ENCODE data around the gene FLRT1.
"Not testable (repeated sequence)": the region's sequence is repeated elsewhere in the genome, so short reads cannot be mapped to it uniquely, and the experiment has no call there.

The FLRT1 gene

DNA sequence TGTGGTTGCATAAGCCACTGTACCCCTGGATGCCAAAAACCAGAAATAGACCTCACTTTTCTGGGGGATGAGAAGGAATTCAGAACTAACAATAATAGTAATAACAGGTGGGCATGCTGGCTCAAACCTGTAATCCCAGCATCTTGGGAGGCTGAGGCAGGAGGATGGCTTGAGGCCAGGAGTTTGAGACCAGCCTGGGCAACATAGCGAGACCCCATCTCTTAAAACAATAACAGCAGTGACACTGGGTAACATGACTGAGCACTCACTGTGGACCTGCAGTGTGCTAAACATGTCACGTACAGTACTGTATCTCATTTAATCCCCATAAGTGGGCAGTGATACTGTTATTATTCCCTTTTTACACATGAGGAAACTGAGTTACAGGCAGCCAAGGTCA, 10.0 kb downstream of the FLRT1 start:
- no peaks in the 10 kb centered on the region for H3K9me3 ChIP-seq
- H3K27ac ChIP-seq = no peak overlapping the region
- H3K4me1 ChIP-seq (ENCODE audit: control insufficient read depth in 1 of 2, insufficient read depth in 1 of 2, low read depth in 1 of 2, low read length in 1 of 2) = peaks cover 8 to 12% of the 10 kb centered on the region in 2 experiments
- H3K36me3 ChIP-seq = no peaks in the 10 kb centered on the region
- no peak for TF ChIP-seq CTCF (IDR thresholded peaks at IDR 0.05)
- no peaks in the 10 kb centered on the region for H3K27me3 ChIP-seq
- no peak overlapping the region for H3K4me3 ChIP-seq (ENCODE audit: low read depth in 1 of 2, low read length in 1 of 2)

DNA sequence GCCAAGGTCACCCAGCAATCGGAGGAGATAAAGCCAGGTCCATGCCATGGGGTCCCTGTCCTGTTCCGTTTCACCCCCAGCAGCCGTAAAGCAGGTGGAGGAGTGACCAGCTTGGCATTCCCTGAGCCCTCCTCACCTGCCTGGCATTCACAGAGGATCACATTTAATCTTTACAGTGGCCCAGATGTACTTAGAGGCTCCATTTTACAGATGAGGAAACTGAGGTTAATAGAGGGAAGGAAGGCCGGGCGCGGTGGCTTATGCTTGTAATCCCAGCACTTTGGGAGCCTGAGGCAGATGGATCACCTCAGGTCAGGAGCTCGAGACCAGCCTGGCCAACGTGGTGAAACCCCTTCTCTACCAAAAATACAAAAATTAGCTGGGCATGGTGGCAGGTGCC, 11.6 kb downstream of the FLRT1 start:
- not testable (repeated sequence) for H3K9me3 ChIP-seq; H3K4me3 ChIP-seq (ENCODE audit: low read depth in 1 of 2, low read length in 1 of 2); H3K27me3 ChIP-seq; H3K36me3 ChIP-seq; H3K27ac ChIP-seq
- H3K4me1 ChIP-seq (ENCODE audit: control insufficient read depth in 1 of 2, insufficient read depth in 1 of 2, low read depth in 1 of 2, low read length in 1 of 2) = peaks cover 8 to 12% of the 10 kb centered on the region in 2 experiments

- no peak overlapping the region for H3K4me3 ChIP-seq (ENCODE audit: low read depth in 1 of 2, low read length in 1 of 2)
- H3K9me3 ChIP-seq = no peaks in the 10 kb centered on the region
- no peak for TF ChIP-seq CTCF (IDR thresholded peaks at IDR 0.05)
- no peaks in the 10 kb centered on the region for H3K27me3 ChIP-seq
- peaks cover 8 to 12% of the 10 kb centered on the region in 2 experiments for H3K4me1 ChIP-seq (ENCODE audit: control insufficient read depth in 1 of 2, insufficient read depth in 1 of 2, low read depth in 1 of 2, low read length in 1 of 2)
- no peak overlapping the region for H3K27ac ChIP-seq
- no peaks in the 10 kb centered on the region for H3K36me3 ChIP-seq
These were observed 12.5 kb downstream of the FLRT1 start for GRCh38 chr11:64048042-64048854.

DNA sequence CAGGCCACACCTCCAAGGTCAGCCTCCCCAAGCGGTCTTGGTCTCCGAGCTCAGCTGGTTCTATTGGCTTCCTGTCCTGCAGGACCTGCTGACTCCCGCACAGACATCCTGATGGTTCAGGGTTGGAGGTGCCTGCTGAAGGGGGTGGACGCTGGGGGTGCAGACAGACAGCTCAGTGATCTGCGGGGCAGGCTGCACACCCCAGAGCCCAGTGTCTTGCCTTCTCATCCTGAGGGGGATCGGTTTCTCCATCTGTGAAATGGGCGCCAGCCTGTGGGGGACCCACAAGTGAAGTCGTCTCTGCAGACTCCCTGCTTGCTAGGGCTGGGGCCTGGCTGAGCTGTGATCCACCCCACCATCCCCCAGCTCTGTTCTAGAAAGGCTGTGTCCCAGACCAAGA, 13.8 kb downstream of the FLRT1 start:
- H3K36me3 ChIP-seq = no peaks in the 10 kb centered on the region
- H3K27ac ChIP-seq = no peak overlapping the region
- peaks cover 8 to 12% of the 10 kb centered on the region in 2 experiments for H3K4me1 ChIP-seq (ENCODE audit: control insufficient read depth in 1 of 2, insufficient read depth in 1 of 2, low read depth in 1 of 2, low read length in 1 of 2)
- no peaks in the 10 kb centered on the region for H3K27me3 ChIP-seq
- no peak overlapping the region for H3K4me3 ChIP-seq (ENCODE audit: low read depth in 1 of 2, low read length in 1 of 2)
- no peak for TF ChIP-seq CTCF (IDR thresholded peaks at IDR 0.05)
- H3K9me3 ChIP-seq = no peaks in the 10 kb centered on the region

GRCh38 chr11:64051297-64051696, 15.6 kb downstream of the FLRT1 start:
- TF ChIP-seq CTCF (IDR thresholded peaks at IDR 0.05) = no peak
- Histone ChIP-seq H3K4me1 (ENCODE audit: control insufficient read depth in 1 of 2, insufficient read depth in 1 of 2, low read depth in 1 of 2, low read length in 1 of 2) (peaks cover 8 to 12% of the 10 kb centered on the region in 2 experiments), H3K4me3 (ENCODE audit: low read depth in 1 of 2, low read length in 1 of 2) (no peak overlapping the region), H3K9me3 (no peaks in the 10 kb centered on the region), H3K27me3 (no peaks in the 10 kb centered on the region), H3K36me3 (no peaks in the 10 kb centered on the region), H3K27ac (no peak overlapping the region)

- no peaks in the 10 kb centered on the region for H3K9me3 ChIP-seq
- H3K4me1 ChIP-seq (ENCODE audit: control insufficient read depth in 1 of 2, insufficient read depth in 1 of 2, low read depth in 1 of 2, low read length in 1 of 2) = peaks cover 5 to 9% of the 10 kb centered on the region in 2 experiments
- H3K36me3 ChIP-seq = no peaks in the 10 kb centered on the region
- TF ChIP-seq CTCF (IDR thresholded peaks at IDR 0.05) = no peak
- H3K4me3 ChIP-seq (ENCODE audit: low read depth in 1 of 2, low read length in 1 of 2) = no peak overlapping the region
- no peak overlapping the region for H3K27ac ChIP-seq
- no peaks in the 10 kb centered on the region for H3K27me3 ChIP-seq
These were observed 16.7 kb downstream of the FLRT1 start for GRCh38 chr11:64052436-64052835.

All from neutrophil (primary cell).